ENCODE measurements around the gene DAND5.

The DAND5 gene

DNA sequence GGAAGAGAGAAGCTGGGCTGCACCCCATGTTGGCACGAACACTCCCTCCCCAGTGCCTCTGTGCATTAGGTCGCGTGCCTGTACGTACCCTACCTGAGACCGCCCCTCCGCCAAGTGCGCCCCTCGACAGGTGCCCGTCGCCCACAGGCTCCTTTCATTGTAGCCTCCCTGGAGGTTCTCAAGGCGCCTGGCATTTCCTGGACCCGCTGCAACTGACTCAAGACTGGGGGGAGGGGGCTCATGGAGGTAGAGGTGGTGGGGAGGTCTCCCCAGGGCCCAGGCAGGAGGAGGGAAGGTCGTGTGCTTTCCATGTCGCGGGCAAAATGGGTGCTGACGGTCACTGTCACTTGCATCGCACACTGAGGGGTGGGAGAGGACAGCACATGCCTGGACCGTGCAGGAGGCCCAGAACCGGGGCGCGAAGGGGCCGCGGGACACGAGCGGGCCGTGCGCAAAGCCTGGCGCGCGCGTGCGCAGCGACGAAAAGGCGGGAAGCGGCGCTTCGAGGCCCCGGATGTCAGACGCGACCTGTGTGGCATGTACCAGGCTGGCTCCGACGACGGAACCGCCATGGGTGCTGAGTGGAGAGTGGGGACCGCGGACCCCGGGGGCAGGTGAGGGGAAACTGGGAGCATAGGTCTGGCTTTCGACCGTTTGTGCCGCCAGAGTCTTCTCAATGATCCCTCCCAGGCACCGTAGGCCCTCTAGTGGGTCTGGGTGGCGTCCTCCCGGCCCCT is 42.4 kb downstream of the DAND5 start:
- DNase-seq: no peak

DNA sequence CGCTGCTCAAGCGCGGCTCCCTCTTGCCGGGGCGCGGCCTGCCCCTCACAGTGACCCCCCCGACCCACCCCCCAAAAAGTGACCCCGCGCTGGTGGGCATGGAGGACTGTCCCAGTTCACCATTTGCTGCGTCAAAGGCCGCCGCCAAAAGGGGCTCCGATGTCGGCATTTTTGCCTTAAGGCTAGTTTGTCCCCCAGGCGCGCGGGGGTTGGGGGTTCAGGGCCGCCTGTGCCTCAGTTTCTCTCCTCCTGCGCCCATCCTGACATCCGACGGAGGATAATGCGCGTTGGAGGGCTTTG is 43.0 kb downstream of the DAND5 start:
- DNase-seq: no peak

DNA sequence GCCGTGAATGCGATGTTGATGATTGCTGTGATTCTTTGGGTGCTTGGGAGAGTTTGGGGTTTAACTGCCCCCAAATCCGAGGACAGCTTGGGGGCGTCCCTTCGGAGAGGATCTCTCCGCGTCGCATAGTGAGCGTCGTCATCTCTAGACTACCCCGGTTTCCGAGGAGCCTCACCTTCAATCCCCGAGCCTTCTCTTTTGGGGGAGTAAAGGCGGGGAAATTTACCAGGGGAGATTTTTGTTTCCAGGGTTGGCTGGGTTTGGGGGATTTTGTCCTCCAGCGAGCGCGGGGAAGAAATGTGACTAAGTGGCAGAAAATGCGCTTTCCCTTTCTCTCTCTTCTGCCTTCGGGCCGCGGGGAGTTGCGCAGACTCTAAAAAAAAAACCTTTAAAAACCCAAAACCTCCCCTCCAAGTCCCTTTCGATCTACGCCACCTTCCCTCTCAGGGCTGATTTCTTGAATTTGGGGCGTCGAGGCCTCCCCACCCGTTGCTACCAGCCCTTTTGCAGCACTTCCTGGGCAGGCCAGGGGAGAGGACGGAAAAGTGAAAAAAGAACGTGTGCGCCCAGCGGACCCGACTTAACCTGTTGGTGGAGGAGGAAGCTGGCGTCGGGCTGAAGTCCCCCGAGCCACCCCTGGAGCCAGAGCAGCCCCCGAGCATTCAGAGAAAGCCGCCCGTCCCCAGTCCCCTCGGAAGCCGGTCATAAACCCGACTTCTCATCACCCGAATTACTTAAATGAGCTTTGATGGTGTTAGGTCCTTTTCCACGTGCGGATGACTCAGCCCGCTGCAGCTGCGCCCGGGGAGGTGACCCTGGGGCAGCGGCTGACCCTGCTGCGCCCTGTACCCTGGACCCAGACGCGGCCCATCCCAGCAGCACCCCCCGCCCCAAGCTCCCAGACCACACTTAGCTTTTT is 43.6 kb downstream of the DAND5 start:
- DNase-seq: no peak

DNA sequence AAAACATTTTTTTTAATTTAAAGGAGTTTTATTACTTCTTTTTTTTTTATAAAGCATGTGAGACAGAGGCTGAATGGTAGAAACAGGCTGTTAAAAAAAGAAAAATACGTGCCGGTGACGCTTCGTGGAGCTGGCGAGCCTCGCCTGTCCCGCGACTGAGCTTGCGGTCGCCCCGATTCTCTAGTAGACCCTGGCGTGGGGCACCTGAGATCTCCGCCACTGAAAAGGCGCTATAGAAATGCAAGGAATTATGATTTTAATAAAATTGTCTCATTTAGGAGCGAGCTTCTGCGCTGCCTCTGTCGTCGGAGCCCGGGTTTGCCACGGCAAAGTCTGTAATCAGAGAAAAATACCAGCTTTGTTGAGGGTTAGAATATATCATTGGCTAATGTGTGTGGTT is 44.3 kb downstream of the DAND5 start:
- no peak for DNase-seq

DNA sequence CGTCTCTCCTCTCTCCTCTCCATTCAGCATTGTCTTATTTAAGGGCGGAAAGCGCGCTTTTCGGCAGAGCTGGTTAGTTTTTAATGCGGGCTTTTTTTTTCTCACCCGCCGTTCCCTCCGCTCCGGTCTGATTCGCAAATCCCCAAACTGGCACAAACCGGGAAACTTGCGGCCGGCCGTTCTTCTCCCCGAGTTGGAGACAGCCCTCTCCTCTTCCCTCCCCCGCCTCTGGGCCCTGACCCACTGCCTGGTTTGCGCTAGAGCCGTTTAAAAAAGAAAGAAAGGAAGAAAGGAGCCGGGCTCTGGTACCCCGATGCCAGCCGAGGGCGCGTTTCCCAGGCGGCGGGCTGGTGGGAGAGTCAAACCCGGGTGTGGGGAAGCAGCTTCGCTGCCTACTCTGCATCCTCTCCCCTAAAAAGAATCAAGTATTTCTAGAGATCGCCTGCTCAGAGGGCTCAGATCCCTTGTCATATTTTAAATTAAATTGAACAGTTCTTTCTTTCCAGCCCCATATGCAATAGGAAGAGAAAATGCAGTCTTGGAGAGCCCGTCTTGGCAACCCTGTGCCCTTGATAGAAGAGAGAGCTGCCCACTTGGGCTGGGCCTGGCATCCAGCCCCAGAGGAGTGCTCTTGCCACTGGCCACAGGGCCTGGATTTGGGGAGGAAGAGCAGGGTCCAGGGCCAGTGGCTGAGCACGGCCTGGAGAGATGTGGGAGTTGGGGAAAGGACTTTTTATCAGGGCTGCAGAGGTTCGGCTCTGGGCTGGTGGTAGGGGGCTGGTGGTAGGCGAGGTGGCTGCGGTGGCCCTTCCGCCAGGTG is 44.9 kb downstream of the DAND5 start:
- DNase-seq: no peak

DNA sequence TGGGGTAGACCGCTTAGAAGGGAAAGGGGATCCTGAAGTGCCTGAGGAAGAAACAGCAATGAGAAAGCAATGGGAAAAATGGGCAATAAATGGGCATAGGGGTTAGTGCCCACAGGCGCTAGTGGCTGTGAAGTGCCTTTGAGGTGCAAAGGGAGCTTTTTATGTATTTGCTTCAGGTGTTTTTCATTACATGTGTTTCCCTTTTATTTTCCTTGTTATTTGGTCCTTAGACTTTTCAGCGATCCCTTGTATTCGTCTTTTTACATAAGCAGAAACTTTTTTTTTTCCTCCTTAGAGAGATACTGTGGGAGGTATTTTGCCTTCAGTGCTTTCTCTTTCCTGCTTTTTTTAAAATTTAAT is 45.5 kb downstream of the DAND5 start:
- no peak for DNase-seq

DNA sequence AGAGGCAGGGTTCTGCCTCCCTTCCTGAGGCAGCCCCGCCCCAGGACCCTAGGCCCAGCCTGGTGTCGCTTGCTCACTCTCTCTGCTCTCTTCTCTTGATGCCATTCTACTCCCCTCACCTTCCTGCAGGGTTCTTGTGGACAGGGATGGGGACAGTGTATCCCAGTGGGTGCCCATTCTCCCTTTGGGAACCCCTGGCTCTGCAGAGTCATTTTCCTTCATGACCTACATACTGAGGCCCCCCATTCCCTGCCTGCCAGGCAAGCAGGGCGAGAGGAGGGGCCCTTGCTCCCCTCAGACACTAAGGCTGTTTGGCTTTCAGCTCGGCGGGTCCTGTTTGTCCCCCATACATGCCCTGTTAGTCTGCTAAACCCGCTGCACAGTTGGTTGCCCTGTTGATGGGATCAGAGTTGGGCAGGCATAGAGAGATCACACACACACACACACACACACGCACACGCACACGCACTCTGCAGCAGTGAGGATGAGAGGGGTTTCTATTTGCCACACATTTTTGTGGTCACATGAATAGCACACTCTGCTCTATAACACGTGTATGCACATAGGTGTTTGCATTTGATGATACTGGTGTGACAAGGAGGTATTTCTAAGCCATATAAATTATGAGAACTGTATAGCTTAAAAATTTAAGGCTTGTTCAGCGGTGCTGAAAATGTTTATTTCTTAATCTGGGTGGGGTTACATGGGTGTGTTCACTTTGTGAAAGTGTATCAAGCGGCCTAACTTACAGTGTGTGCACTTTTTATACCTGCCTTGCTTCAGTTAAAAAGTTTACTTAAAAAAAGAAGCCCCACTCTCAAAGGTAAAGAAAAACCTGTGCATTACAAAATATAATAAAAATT is 46.2 kb downstream of the DAND5 start:
- DNase-seq: no peak

DNA sequence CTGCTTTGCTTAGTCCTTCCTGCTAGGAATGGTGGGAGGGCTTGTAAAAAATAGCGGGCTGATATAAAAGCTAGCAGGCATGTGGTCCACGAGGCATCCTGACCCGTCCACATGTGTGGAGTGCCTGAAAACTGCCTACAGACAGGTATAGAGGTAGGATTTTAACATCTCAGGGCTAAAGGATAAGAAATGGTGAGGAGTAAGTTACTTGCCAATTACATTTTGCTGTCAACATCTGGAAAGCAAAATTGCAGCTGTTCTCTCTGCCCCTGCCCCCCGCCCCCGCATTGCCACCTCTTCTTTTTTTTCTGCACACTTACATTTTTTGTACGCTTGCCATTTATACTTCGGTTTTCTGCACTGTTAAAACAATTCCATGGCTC is 46.9 kb downstream of the DAND5 start:
- no peak for DNase-seq

DNA sequence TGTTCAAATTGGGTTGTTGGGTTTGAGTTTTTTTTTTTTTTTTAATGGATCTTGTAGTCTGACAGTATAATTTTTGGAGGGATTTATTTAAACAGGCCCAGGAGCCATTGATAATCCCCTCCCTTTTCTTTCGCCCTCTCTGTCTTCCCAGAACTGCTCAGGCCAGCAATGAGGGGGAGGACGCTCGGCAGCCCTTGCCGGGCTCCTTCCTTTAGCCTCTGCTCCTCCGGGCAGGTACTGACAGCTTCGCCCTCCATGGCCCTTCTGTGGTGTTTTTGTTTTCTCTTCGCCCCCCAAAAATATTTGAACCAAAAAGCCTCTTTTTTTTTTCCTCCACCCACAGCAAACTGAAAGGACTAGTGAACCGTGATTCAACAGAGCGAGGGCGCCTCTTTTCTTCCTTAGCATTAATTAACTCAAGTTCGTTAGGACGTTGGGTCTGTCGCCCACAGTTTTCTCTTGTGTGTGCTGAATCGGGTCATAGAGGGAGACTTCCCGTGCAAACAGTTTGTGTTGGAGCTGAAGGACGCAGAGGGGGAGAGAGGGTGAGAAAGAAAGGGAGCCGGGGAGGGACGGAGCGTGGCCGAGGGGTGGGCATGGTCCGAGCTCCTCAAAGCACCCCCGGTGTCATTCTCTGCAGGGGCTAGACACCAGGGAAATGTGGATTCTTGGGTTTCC is 47.4 kb downstream of the DAND5 start:
- DNase-seq: no peak

DNA sequence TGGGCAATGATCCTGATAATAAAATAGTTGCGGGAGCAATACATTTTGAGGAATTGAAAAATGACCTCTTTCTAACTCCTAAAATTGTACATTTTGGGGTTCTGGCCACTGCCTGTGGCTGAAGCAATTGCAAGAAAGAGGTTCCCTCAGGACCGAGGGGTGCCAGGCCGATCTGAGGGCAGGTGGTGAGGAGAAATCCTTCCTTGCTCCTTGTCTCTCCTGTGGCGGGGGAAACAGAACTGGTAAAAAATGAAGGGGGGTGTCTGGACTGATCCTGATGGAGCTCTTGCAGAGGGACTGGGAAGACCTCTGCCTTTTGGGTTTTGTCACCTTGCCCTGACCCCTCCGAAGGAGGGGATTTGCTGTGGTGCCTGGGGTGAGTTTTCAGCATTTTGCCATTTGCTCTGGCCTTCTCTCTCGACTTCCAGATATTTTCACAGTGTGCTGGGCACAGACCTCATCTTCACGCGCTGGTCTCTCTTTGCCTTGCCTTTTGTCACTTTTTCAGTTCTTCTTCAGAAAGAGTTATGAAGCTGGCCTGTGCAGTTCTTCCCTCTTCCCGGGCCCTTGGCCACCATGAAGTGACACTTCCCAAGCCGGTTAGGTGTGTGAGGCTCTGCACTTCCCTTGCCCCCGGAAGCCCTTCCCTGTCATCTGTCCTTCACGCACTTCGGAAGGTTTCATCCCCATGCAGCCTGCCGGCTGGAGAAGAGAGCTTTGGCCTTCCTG is 48.1 kb downstream of the DAND5 start:
- DNase-seq: no peak

DNA sequence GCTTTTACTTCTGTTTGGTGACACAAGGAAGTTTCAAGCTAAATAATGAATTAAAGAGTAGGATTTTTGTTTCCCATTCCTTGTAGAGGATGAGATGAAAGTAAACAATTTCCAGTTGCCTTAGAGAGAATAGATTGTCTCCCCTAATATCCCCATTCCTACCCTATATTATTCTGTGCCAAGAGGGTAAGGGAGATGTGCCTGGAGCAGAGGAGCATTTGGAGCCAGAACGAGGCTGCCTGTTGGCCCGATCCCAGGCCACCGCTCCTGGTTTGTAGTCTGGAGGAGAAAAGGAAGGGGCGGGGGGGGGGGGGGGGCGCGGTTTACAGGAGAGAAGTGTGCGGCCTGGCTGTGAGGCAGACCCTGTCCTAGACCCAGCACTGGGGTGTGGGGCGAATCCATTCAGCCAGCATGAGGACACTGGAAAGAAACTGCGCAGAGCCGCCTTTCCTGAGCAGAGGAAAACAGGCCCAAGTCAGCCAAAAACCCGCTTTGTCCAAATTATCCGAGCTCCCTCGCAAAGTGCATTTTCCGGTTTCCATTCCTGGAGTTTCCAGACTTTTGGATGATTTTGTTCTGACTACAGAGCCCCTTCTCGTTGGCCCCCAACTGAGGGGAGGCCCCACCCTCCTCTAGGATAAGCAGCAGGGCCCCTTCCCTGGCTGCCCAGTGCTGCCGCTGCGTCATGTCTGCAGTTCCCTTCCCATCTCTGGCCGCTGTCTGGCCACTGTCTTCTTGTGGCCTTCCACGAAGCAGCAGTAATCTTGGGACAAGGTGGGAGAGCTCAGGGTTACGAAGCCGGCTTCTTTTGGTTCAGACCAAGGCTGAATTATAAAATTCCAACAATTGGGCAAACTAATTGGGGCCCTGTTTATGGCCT is 48.9 kb downstream of the DAND5 start:
- DNase-seq: no peak

DNA sequence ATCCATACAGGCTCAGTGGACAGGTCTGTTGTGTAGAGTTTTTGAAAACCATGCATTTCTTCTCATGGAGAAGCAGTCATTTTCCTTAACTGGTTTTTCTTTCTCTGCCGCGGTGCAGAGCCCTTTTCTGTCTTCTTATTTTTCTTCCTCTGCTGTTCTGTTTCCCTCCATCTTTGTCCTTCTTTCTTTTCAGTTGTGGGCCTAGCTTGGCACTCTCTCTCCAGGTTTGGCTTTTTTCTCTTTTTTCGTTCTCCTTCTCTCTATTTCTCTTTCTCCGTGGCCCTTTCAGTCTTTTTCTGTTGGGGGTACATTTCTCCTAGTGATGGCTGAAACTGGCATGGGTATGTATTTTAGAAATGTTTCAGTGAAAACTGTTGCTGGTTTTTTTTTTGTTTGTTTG is 50.0 kb downstream of the DAND5 start:
- no peak for DNase-seq

DNA sequence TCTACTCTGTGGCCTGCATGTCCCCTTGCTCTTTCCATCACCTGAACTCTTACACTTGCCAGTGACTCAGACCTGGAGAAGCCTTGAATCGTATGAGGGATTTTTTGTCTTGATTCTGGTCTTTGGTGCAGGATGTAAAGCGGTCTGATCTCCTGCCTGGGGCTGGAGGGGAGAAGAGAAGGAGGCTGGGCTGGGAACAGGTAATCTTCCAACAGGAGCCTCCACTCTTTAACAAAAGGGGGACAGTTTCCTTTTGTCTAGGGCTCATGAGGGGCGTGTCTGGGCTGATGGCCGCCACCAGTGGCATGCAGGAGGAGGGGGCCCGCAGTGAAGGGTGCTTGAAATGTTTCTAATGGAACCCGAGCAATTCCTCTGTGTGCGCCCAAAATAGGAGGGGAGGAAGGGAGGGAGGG is 50.6 kb downstream of the DAND5 start:
- no peak for DNase-seq

DNA sequence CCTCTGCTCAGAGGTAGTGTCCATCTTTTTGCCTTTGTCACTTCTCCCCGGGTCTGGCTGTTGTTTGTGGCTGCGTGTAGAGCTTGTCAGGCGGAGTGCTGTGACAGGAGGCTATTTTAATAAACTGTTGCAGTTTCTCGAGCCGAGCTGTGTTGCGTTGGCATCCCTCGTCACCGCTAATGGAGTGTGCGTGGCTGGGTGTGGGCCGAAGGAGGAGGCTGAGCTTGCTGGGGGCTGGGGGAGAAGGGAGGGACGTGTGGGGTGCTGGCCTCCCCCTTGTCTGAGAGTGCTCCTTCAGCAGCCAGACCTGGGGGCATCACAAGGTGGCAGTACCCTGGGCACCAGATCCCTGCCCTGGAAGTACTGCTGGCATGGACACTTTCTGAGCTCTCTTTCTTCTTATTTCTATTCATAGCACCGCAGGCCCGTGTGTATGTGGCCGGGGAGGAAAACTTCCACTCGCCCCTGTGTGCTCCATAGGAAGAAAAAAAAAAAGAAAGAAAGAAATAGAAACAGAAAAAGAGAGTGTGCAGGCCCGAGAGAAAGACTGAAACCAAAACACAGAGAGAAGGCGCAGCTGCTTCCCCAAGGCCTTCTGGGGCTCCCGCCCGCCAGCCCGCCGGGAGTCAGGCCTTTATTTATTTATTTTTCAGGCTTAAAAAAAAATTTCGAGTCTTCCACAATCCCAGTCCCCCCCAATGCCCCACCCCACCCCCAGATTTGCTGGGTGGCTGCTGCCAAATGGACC is 52.9 kb downstream of the DAND5 start:
- no peak for DNase-seq

DNA sequence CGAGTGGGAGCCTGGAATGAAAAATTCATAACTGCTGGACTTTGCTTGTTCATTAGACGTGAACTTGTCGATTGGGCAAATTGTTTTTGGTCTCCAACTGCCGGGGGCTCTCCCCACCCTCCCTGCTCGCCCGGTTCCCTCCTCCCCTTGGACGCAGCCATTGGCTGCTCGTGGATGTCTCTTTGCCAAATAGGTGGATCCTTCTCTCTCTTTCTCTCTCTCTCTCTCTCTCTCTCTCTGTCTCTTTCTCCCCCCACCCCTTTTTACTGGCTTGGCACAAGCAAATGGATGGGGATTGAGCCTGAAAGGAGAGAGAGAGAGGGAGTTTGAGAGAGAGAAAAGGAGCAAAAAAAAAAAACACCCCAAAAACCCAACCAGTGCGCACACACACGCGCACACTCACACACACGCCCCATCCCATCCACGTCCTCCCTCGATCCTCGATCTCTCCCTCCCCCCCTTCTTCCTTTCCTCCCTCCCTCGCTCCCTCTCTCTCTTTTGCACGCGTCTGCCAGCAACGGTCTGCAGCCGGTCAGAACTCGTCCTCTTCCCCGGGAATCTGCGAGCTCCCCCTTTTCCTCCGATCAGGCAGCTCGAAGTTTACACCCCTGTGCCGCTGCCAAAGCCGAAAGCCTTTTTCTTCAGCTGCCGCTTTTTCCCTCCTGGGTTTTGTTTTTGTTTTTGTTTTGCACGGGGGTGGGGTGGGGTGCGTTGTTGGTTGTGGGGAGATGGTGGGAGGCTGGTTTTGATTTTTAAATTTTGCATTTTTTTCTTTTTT is 53.7 kb downstream of the DAND5 start:
- no peak for DNase-seq

DNA sequence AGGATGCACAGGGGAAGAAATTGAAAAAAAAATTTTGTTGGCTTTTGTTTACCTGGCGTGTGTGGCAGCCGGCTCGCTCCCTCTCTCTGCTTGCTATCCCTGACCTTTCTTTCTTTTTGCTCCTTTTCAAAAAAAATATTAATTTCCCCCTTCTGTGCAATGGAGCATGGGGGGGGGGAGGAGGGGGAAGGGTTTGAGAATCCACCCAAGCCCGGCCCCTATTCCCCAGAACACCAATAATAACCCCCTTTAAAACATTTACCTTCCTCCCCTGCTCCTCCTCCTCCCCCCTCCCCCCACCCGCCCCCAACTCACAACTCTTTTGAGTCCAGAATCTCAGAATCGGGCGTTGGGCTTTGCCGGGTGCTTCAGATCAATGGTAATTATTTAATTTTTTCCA is 54.3 kb downstream of the DAND5 start:
- DNase-seq: no peak

All from activated CD4-positive, CD25-positive, alpha-beta regulatory T cell (primary cell).